UCSD-AML1 (cell line): Measurements from ENCODE around the gene TRIM29.

Experiments used
- DNase-seq: peaks from one replicate; lab custom pipeline; 2025; ENCODE audit not compliant: unreplicated experiment; lab: John Stamatoyannopoulos, UW

Gene TRIM29

DNA sequence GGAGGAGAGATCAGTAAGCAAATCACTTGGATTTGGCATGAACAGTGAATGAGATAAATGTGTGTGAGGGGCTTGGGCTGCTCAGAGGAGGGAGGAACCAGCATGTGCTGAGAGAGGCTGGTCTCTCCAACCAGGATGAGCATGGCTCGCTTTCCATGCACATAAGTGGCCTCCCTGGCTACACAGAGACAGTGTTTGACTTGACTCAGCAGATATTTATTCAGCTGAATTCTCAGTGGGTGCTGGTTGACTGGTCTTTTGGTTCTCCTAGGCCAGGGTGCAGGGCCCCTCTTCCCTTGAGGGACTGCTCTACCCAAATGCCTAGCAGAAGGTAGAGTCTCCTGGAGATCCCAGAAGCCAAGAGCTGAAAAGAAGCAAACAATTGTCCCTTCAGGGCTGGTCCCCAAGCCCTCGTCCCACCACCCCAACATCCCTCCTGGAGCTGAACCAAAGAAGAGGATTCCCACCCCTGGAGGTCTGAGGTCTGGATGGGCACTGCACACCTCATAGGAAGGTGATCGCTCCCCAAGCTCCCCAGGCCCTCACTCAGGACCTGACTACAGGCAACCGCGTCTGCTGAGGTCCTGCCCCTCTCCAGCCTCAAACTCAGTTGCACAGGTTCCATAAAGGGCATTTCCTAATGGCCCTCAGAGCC, 3.3 kb upstream of the TRIM29 start:
- no peak for DNase-seq

GRCh38 chr11:120139316-120140069, 1.6 kb upstream of the TRIM29 start:
- no peak for DNase-seq

DNA sequence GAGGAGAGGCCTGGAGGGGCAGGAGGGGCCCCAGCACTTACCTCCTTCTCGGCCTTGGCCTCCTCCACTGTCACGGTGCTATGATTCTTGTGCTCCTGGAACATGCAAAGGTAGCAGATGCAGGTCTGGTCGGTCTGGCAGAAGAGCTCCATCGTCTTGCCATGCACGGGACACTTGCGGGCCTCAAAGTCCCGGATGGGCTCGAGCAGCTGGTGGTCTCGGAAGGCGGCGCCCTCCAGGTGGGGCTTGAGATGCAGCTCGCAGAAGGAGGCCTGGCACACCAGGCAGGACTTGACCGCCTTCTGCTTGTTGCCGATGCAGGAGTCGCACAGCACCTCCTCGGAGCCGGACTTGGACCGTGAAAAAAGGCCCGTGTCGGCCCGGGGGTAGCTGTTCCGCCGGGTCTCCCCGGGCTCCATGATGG, 714 bp downstream of the TRIM29 start:
- no peak for DNase-seq

GRCh38 chr11:120136356-120136755, 1.6 kb downstream of the TRIM29 start:
- no peak for DNase-seq

DNA sequence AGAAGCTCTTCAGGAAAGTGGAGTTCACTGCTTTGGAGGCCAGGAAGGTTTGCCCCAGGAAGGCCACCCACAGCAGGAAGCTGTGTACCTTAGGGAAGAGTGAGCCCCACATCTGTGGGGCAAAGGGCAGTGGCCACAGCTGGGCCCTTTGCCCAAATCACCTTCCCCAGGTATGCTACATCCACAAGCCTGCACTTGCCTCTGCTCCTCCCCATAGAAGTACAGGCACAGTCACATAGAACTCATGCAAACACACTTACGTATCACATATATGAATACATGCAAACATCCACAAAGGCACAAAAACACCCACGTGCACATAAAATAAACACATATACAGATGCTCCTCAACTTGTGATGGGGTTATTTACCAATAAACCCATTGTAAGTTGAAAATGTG, 2.1 kb downstream of the TRIM29 start:
- DNase-seq, result no peak

DNA sequence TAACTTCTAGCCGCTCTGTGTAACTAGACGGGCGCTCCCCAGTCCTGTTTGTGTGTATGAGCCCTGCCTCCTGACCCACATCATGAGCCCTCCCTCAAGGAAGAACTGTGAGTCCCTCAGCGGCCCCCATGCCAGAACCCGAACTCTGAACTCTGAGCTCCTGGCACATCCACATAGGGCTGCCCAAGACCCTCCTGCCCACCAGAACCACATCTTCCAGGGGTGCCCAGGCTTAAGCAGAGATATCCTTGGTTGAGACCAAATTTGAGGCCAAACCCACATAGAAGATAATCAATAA, 3.0 kb downstream of the TRIM29 start:
- DNase-seq, result no peak

DNA sequence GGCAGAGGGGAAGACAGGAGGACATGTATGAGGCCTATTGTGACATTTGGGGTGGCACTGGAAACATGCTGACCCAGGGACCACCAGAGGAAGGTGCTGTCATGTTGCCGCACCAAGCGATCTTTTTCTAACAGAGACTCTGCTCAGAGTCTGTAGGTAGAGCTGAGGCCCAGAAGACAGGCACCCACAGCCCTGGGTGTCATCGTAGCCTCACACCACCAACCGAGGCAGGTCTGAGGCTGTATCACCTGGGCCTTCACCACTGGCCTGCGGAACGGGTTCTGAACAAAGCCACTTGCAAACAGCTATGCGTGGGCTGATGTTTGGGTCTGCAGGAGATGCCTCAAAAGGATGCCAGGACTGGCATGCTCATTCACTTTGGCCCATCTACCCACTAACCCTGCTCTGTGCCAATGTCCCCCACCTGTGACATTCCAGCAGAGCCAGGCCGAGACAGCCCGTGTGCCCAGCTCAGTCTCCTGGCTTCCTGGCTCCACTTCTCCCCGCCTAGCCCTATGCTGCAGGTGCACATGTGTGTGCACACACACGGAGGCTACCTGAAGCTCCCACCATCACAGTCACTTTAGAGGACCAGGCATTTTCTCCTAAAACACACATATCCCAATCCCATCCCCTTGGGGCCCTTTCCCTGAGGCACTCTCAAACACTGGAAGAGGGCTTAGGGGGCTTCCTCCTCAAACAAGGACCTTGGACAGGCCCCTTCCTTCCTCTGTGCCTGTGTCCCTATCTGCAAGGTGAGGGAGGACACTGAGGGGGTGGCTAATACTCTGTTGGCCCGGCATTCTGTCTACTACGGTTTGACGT, 3.6 kb downstream of the TRIM29 start:
- DNase-seq, result no peak

- no peak for DNase-seq
Observed at GRCh38 chr11:120133216-120134105, 4.5 kb downstream of the TRIM29 start.

DNA sequence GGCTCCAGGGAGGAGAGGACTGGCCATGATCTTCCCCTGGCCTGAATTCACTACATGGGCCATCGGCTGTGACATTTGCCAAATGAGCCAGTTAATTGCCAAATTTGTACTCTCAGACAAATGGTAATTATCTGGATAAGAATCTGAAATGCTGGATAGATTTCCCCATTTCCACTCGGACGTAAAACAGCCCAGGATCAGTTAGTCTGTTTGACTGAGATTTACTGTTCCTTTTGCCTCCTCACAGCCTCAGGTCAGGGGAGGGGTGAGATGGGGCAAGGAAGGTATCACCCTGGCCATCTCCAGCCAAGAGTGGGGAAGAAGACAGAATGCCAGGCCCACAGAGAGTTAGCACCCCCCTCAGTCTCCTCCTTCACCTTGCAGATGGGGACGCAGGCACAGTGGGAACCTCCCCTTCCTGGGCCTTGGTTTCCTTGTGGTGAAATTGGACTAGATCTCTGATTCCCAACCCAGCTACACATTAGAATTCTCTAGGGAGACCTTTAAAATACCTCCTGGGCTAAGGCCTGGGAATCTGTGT, 5.2 kb downstream of the TRIM29 start:
- DNase-seq, result no peak

- no peak for DNase-seq
Observed at GRCh38 chr11:120131941-120132644, 5.8 kb downstream of the TRIM29 start.

- no peak for DNase-seq
Observed at GRCh38 chr11:120130991-120131760, 6.7 kb downstream of the TRIM29 start.

GRCh38 chr11:120130176-120130980, 7.5 kb downstream of the TRIM29 start:
- no peak for DNase-seq

- no peak for DNase-seq
Observed at GRCh38 chr11:120129570-120129969, 8.3 kb downstream of the TRIM29 start.

- no peak for DNase-seq
Observed at GRCh38 chr11:120128392-120129119, 9.4 kb downstream of the TRIM29 start.

DNA sequence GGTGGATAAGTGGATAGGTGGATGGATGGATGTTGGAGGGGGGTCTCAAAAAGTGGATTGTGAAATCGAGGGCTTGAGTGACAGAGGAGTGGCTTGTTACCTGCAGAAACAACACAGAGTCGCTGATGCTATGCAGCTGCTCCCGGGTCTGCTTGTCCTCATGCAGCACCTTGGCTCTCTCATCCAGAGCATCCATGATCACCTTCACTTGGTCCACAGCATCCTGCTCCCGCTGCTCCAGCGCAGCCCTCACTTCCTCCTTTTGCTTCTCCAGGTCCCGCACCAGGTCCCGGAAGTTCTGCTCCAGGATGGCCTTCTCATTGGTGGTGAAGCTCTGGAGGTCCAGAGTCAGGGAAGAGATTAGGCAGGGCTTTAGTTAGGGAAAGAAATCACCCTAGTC, 10.7 kb downstream of the TRIM29 start:
- DNase-seq, result no peak

DNA sequence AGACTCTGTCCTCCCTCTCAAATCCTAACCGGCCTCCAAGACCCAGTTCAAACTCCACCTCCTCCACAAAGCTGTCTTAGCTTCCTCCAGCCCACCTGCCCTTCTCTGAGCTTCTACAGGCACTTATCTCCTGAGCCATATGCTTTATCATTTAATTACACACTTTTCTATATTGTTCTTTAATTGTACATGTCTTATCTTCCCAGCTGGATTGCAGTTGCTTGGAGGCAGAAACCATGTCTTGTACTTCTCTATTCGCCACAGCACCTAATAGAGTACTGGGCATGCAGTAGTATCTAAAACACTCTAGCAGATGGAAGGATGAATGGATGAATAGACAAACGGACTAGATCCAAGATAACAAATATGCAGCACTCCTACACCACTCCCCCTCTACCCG, 11.3 kb downstream of the TRIM29 start:
- DNase-seq, result no peak

GRCh38 chr11:120125509-120125908, 12.4 kb downstream of the TRIM29 start:
- DNase-seq, result no peak

GRCh38 chr11:120125024-120125423, 12.9 kb downstream of the TRIM29 start:
- no peak for DNase-seq
